CD4-positive, alpha-beta T cell (primary cell): Measurements from ENCODE around the gene ZFTA. TPM values are rescaled to one million over a fixed set of nuclear protein-coding genes. Genes with fewer than 3 reads are reported as not detected.

Source experiments
- ATAC-seq: fragments of 200-7000 bp; cut with Tn5 transposase; one replicate; pipeline ENCODE4 v1.10.0; 2022; ENCODE audit warnings: mild to moderate bottlenecking; ENCODE audit not compliant: poor library complexity
- CTCF ChIA-PET: fragments of 350-600 bp; sonication (Branson Sonifier 250); formaldehyde crosslinking; loops from one replicate; lab custom pipeline; 2021; ENCODE audit warnings: antibody characterized with exemption, inconsistent platforms; lab: Charles Lee
- POLR2A ChIA-PET: fragments of 350-600 bp; sonication (Branson Sonifier 250); formaldehyde crosslinking; loops from one replicate; lab custom pipeline; 2021; ENCODE audit warnings: antibody characterized with exemption, inconsistent platforms; lab: Charles Lee
- DNase-seq, 14 experiments: peaks; one replicate each; pipeline ENCODE4 v3.0.0-alpha.2; 2013 to 2020; ENCODE audit warnings: mixed read lengths in 2 of 14
- H3K27ac ChIP-seq, 2 donors: one replicate each; pipeline versions ENCODE4 v1.5.1 to v1.7.0; 2013; ENCODE audit warnings: low read length in 2 of 2, low read depth in 1 of 2, mild to moderate bottlenecking in 1 of 2
- H3K27me3 ChIP-seq, 2 experiments: 1 replicate in 1 of 2; 2 replicates in 1 of 2; pipeline versions ENCODE4 v1.6.1 to v1.7.0; 2013; ENCODE audit warnings: low read length in 2 of 2, control low read depth in 1 of 2, mild to moderate bottlenecking in 1 of 2, moderate library complexity in 1 of 2; ENCODE audit not compliant: insufficient read depth in 2 of 2, control insufficient read depth in 1 of 2
- H3K36me3 ChIP-seq: one replicate; pipeline ENCODE4 v1.6.1; 2013; ENCODE audit warnings: low read length, control low read depth; ENCODE audit not compliant: insufficient read depth
- H3K4me1 ChIP-seq: one replicate; pipeline ENCODE4 v1.6.1; 2013; ENCODE audit warnings: low read length, control low read depth; ENCODE audit not compliant: insufficient read depth
- H3K4me3 ChIP-seq: one replicate; pipeline ENCODE4 v1.5.1; 2013; ENCODE audit warnings: mild to moderate bottlenecking, low read length, moderate library complexity
- H3K9me3 ChIP-seq, 2 experiments: 1 replicate in 1 of 2; 2 replicates in 1 of 2; pipeline versions ENCODE4 v1.6.1 to v1.7.0; 2013; ENCODE audit warnings: low read length in 2 of 2, mild to moderate bottlenecking in 2 of 2, control low read depth in 1 of 2, moderate library complexity in 1 of 2; ENCODE audit not compliant: control insufficient read depth in 1 of 2, insufficient read depth in 1 of 2
- H3K27ac Mint-ChIP-seq: one replicate; pipeline ENCODE4 v1.8.0; 2020; ENCODE audit warnings: mixed read lengths
- H3K27me3 Mint-ChIP-seq: one replicate; pipeline ENCODE4 v1.8.0; 2021; ENCODE audit warnings: mixed read lengths
- H3K36me3 Mint-ChIP-seq: one replicate; pipeline ENCODE4 v1.8.0; 2021; ENCODE audit warnings: low read depth, mixed read lengths
- H3K4me1 Mint-ChIP-seq: one replicate; pipeline ENCODE4 v1.8.0; 2021; ENCODE audit warnings: low read depth, mixed read lengths
- H3K4me3 Mint-ChIP-seq: one replicate; pipeline ENCODE4 v1.8.0; 2020; ENCODE audit warnings: mild to moderate bottlenecking, mixed read lengths
- H3K9me3 Mint-ChIP-seq: one replicate; pipeline ENCODE4 v1.8.0; 2020; ENCODE audit warnings: mixed read lengths
- CTCF ChIP-seq: fragments of 200-600 bp; IDR thresholded peaks from one replicate; pipeline ENCODE4 v1.8.0; 2022; ENCODE audit warnings: antibody characterized with exemption, mild to moderate bottlenecking
- intact Hi-C, 2 experiments: fragments of 100-400 bp; cut with DNase I in 1 of 2; cut with micrococcal nuclease in 1 of 2; formaldehyde crosslinking; loops; one replicate each; pipeline versions ENCODE4 v1.15.1 to v1.9.0; 2023 to 2025; cut with DNase I, micrococcal nuclease
- total RNA-seq, 174 experiments: library from RNA in 2 of 174; stranded (reverse) in 2 of 174; gene quantifications; one replicate each; pipeline ENCODE4 v1.2.3 and lab custom pipeline; 2021 to 2026

The ZFTA gene
- total RNA-seq, 2 experiments from 2014 or later: 0.95 to 1.0 TPM

- CTCF ChIA-PET: no interaction called here
- no peaks in the 10 kb centered on the region for H3K9me3 Mint-ChIP-seq
- no peak overlapping the region for H3K27ac Mint-ChIP-seq
- no peak overlapping the region for H3K27ac ChIP-seq
- H3K36me3 Mint-ChIP-seq: peaks cover 36% of the 10 kb centered on the region
- H3K36me3 ChIP-seq: peaks cover 26% of the 10 kb centered on the region
- no peaks in the 10 kb centered on the region for H3K9me3 ChIP-seq
- intact Hi-C loops: no loop called here
- POLR2A ChIA-PET: no interaction called here
- H3K27me3 ChIP-seq: no peaks in the 10 kb centered on the region
- DNase-seq: no peak
- H3K4me1 ChIP-seq: peaks cover 17% of the 10 kb centered on the region
- TF ChIP-seq CTCF: no peak
- H3K4me3 ChIP-seq: no peak overlapping the region
- no peaks in the 10 kb centered on the region for H3K27me3 Mint-ChIP-seq
- no peak for ATAC-seq
- H3K4me3 Mint-ChIP-seq: no peak overlapping the region
- peaks cover 20% of the 10 kb centered on the region for H3K4me1 Mint-ChIP-seq
Observed at GRCh38 chr11:63816166-63816565, 47.6 kb upstream of the ZFTA start.

- Histone ChIP-seq H3K4me1 (peaks cover 17% of the 10 kb centered on the region), H3K36me3 (peaks cover 16% of the 10 kb centered on the region), H3K27ac (no peak overlapping the region), H3K4me3 (peak overlapping the region; percentile 97), H3K9me3 (no peaks in the 10 kb centered on the region), H3K27me3 (no peaks in the 10 kb centered on the region)
- H3K27me3 Mint-ChIP-seq: no peaks in the 10 kb centered on the region
- POLR2A ChIA-PET: interaction anchor here (0.6 kb wide), 1 partner anchor 133 kb away, joined by 4 read pairs; the partner anchor contains the start of gene RTN3
- H3K4me1 Mint-ChIP-seq: peaks cover 20% of the 10 kb centered on the region
- peak overlapping the region; percentile 70 for H3K4me3 Mint-ChIP-seq
- no peak for TF ChIP-seq CTCF
- H3K36me3 Mint-ChIP-seq: peaks cover 26% of the 10 kb centered on the region
- DNase-seq (peak in 1 of 14 experiments; percentile 20), ATAC-seq (no peak)
- H3K9me3 Mint-ChIP-seq: no peaks in the 10 kb centered on the region
- CTCF ChIA-PET: interaction anchor here (1.0 kb wide), 1 partner anchor 131 kb away, joined by 3 read pairs; no protein-coding TSS in a partner anchor
- peak overlapping the region; percentile 1 for H3K27ac Mint-ChIP-seq
- intact Hi-C loops: loop anchor here in 1 of 2 experiments (2.0 to 5.0 kb wide), 2 partner anchors 46 to 142 kb away; partner anchors contain the start of genes ATL3 and ZFTA
Observed at GRCh38 chr11:63814383-63814736, 45.8 kb upstream of the ZFTA start.

GRCh38 chr11:63813563-63814382 lies 45.2 kb upstream of the ZFTA start:
- no peaks in the 10 kb centered on the region for H3K9me3 ChIP-seq
- peak overlapping the region; percentile 70 for H3K4me3 Mint-ChIP-seq
- CTCF ChIA-PET: interaction anchor here (1.0 kb wide), 1 partner anchor 132 kb away, joined by 3 read pairs; no protein-coding TSS in a partner anchor
- H3K36me3 ChIP-seq: peaks cover 11% of the 10 kb centered on the region
- peak overlapping the region; percentile 97 for H3K4me3 ChIP-seq
- peaks cover 17% of the 10 kb centered on the region for H3K4me1 ChIP-seq
- no peak overlapping the region for H3K27ac ChIP-seq
- H3K27ac Mint-ChIP-seq: peak overlapping the region; percentile 1
- POLR2A ChIA-PET: no interaction called here
- peak in 11 of 14 experiments; percentile 3 to 63 (median 16) for DNase-seq
- H3K4me1 Mint-ChIP-seq: peaks cover 20% of the 10 kb centered on the region
- no peak for TF ChIP-seq CTCF
- H3K36me3 Mint-ChIP-seq: peaks cover 26% of the 10 kb centered on the region
- intact Hi-C loops: loop anchor here in 1 of 2 experiments (2.0 to 5.0 kb wide), 2 partner anchors 45 to 141 kb away; partner anchors contain the start of genes ATL3 and ZFTA
- no peaks in the 10 kb centered on the region for H3K9me3 Mint-ChIP-seq
- peak; percentile 33 for ATAC-seq
- H3K27me3 ChIP-seq: no peaks in the 10 kb centered on the region
- H3K27me3 Mint-ChIP-seq: no peaks in the 10 kb centered on the region
